Thyroid gland (tissue), 4 donors: ENCODE data around the gene GPR63. TPM values are rescaled to one million over a fixed set of nuclear protein-coding genes. Genes with fewer than 3 reads are reported as not detected.

Source experiments
- DNase-seq, 2 donors: peaks; one replicate each; pipeline ENCODE4 v3.0.0-alpha.2; 2019
- H3K27ac ChIP-seq, 3 donors: fragments of 200-600 bp; sonication (generic); 1 replicate in 2 of 3; 2 replicates in 1 of 3; pipeline ENCODE4 v1.5.1; 2016 to 2019; ENCODE audit warnings: mild to moderate bottlenecking in 1 of 3, moderate library complexity in 1 of 3
- H3K27me3 ChIP-seq: fragments of 200-600 bp; sonication (generic); one replicate; pipeline ENCODE4 v1.5.1; 2019
- H3K36me3 ChIP-seq, 2 donors: fragments of 200-600 bp; sonication (generic); one replicate each; pipeline ENCODE4 v1.5.1; 2016 to 2019
- H3K4me1 ChIP-seq, 2 donors: fragments of 200-600 bp; sonication (generic); one replicate each; pipeline ENCODE4 v1.5.1; 2017 to 2019
- H3K4me3 ChIP-seq, 3 donors: fragments of 200-600 bp; sonication (generic); replicated peaks in 1 of 3; 1 replicate in 2 of 3; 2 replicates in 1 of 3; pipeline ENCODE4 v1.5.1; 2016; ENCODE audit warnings: mild to moderate bottlenecking in 1 of 3
- H3K9me3 ChIP-seq: fragments of 200-600 bp; sonication (generic); one replicate; pipeline ENCODE4 v1.5.1; 2017
- CTCF ChIP-seq, 6 experiments: fragments of 200-600 bp in 3 of 6; fragments of 450-650 bp in 3 of 6; sonication (generic) in 3 of 6; IDR thresholded peaks; one replicate each; pipeline ENCODE4 v1.5.1; 2016 to 2019; ENCODE audit warnings: antibody characterized with exemption in 6 of 6, mild to moderate bottlenecking in 2 of 6, inconsistent platforms in 1 of 6, moderate library complexity in 1 of 6
- POLR2A ChIP-seq, 2 donors: fragments of 450-650 bp; IDR thresholded peaks; one replicate each; pipeline ENCODE4 v1.6.1; 2017; ENCODE audit warnings: antibody characterized with exemption in 2 of 2, mild to moderate bottlenecking in 2 of 2, moderate library complexity in 1 of 2
- WGBS, 2 donors: methylation state at CpG; one replicate each; pipeline ENCODE4 v1.1.5; 2017; 5-methylcytosine and 5-hydroxymethylcytosine counted together
- intact Hi-C: fragments of 100-400 bp; cut with DNase I; formaldehyde crosslinking; loops from one replicate; pipeline ENCODE4 v1.15.1; 2023
- total RNA-seq, 4 donors: library from RNA; depleted of rRNA; stranded (reverse); fragments of >200 nt; gene quantifications; one replicate each; pipeline ENCODE4 v1.2.3, GENCODE V29; 2016

Gene GPR63
- total RNA-seq, 4 donors from 2014 or later = 0.88 to 2.3 (median 1.3) TPM

- TF ChIP-seq POLR2A (IDR thresholded peaks at IDR 0.05) (no peak), CTCF (IDR thresholded peaks at IDR 0.05) (no peak)
- H3K27ac ChIP-seq = no peak overlapping the region
- H3K27me3 ChIP-seq = no peaks in the 10 kb centered on the region
- 82 to 88% methylated on average over 3 of the region's 3 CpGs for WGBS, 2 donors
- H3K9me3 ChIP-seq = no peaks in the 10 kb centered on the region
- no peak overlapping the region for H3K4me3 ChIP-seq
- H3K4me1 ChIP-seq = no peaks in the 10 kb centered on the region
- no peaks in the 10 kb centered on the region for H3K36me3 ChIP-seq
- no peak for DNase-seq
- intact Hi-C loops = no loop called here
Observed at GRCh38 chr6:96755096-96755495, 82.2 kb downstream of the GPR63 start.

GRCh38 chr6:96749891-96750290 is 87.4 kb downstream of the GPR63 start:
- no peak for DNase-seq

More at GRCh38 chr6:96749891-96750290, 87.4 kb downstream of the GPR63 start:
- WGBS, 2 donors = 90 to 95% methylated on average over 6 of the region's 6 CpGs
- no peaks in the 10 kb centered on the region for H3K9me3 ChIP-seq
- no peaks in the 10 kb centered on the region for H3K27me3 ChIP-seq
- intact Hi-C loops = no loop called here
- no peak overlapping the region for H3K27ac ChIP-seq
- no peaks in the 10 kb centered on the region for H3K36me3 ChIP-seq
- H3K4me1 ChIP-seq = no peaks in the 10 kb centered on the region
- TF ChIP-seq POLR2A (IDR thresholded peaks at IDR 0.05) = no peak
- no peak for TF ChIP-seq CTCF (IDR thresholded peaks at IDR 0.05)
- no peak overlapping the region for H3K4me3 ChIP-seq

Other genes starting within 250 kb of the GPR63 start
- 10 to 100 TPM; 17.1 to 34.8 (median 29.2) TPM for gene NDUFAF4, start 60.4 kb upstream of the GPR63 start, total RNA-seq
- gene KLHL32, start 87.3 kb upstream of the GPR63 start, total RNA-seq = 1 to 10 TPM; 1.1 to 2.9 (median 2.3) TPM